NCI-H2029 (cell line): ENCODE results near the gene ARHGEF16.

ENCODE experiments used
- DNase-seq: peaks from one replicate; lab custom pipeline; 2025; lab: John Stamatoyannopoulos, UW

Gene ARHGEF16

GRCh38 chr1:3468236-3469103 lies 14.0 kb downstream of the ARHGEF16 start:
- no peak for DNase-seq

- DNase-seq: no peak
Measured at GRCh38 chr1:3469104-3469848, 14.8 kb downstream of the ARHGEF16 start.

GRCh38 chr1:3469849-3470649 lies 15.6 kb downstream of the ARHGEF16 start:
- DNase-seq: no peak

- no peak for DNase-seq
Measured at GRCh38 chr1:3470650-3471355, 16.3 kb downstream of the ARHGEF16 start.

- no peak for DNase-seq
Measured at GRCh38 chr1:3471356-3472087, 17.1 kb downstream of the ARHGEF16 start.

- no peak for DNase-seq
Measured at GRCh38 chr1:3472088-3472850, 17.8 kb downstream of the ARHGEF16 start.

GRCh38 chr1:3472906-3473305 lies 18.4 kb downstream of the ARHGEF16 start:
- no peak for DNase-seq

- DNase-seq: no peak
Measured at GRCh38 chr1:3473381-3473844, 18.9 kb downstream of the ARHGEF16 start.

GRCh38 chr1:3474016-3474415 lies 19.6 kb downstream of the ARHGEF16 start:
- DNase-seq: no peak

GRCh38 chr1:3474421-3474820 lies 20.0 kb downstream of the ARHGEF16 start:
- DNase-seq: no peak

GRCh38 chr1:3475839-3476573 lies 21.5 kb downstream of the ARHGEF16 start:
- DNase-seq: no peak

GRCh38 chr1:3476666-3477065 lies 22.2 kb downstream of the ARHGEF16 start:
- DNase-seq: no peak

GRCh38 chr1:3477241-3477995 lies 23.0 kb downstream of the ARHGEF16 start:
- DNase-seq: no peak

- DNase-seq: no peak
Measured at GRCh38 chr1:3478187-3478586, 23.7 kb downstream of the ARHGEF16 start.

- DNase-seq: no peak
Measured at GRCh38 chr1:3479511-3480368, 25.3 kb downstream of the ARHGEF16 start.

GRCh38 chr1:3480369-3480719 lies 25.9 kb downstream of the ARHGEF16 start:
- no peak for DNase-seq

GRCh38 chr1:3481046-3481445 lies 26.6 kb downstream of the ARHGEF16 start:
- DNase-seq: no peak

GRCh38 chr1:3481836-3482375 lies 27.4 kb downstream of the ARHGEF16 start:
- no peak for DNase-seq
